Measurements from ENCODE around the gene NR2F1-AS1. TPM values are rescaled to one million over a fixed set of nuclear protein-coding genes. Genes with fewer than 3 reads are reported as not detected.

The NR2F1-AS1 gene
- total and polyA plus RNA-seq, 9 of the 15 experiments (the other 6 are each of a cell fraction or from before 2014, with no cell fraction given) = not detected

DNA sequence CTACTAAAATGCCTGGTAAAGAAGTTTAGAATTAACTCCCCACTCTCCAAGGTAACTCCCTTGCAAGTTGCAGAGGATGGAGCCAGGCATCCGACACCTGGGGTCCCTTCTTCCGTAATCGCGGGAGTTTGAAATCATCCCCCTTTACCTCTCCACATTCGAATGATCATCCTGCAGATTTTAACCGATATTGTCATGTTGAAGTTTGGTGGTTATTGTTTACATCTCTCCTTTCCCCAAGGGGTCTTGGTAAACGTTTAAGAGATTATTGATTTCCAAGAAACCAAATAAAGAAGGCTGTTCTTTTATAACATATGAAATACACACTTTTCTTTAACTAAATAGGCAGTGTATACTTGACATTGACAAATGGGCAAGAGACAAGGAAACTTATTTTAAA is 28.7 kb upstream of the NR2F1-AS1 start:
- ChIA-PET CTCF (ENCODE audit: low intra/inter-chr PET ratio) (no interaction called here), POLR2A (no interaction called here)
- intact Hi-C loops (cut with micrococcal nuclease) = loop anchor here (10.0 kb wide), 1 partner anchor 305 kb away; no protein-coding TSS in a partner anchor
- H3K4me2 ChIP-seq (ENCODE audit: insufficient read depth, low read length) = no peak overlapping the region
- WGBS (ENCODE audit: insufficient coverage, low coverage, missing lambda C conversion rate) = 1% methylated on average over 7 of the region's 7 CpGs
- H3K9me3 ChIP-seq (replicated peaks; ENCODE audit: control insufficient read depth, insufficient read depth, low read depth, low read length) = no peaks in the 10 kb centered on the region
- H3K9me1 ChIP-seq (ENCODE audit: control insufficient read depth, insufficient read depth, low read length) = no peaks in the 10 kb centered on the region
- no peak overlapping the region for H2AFZ ChIP-seq (ENCODE audit: low read depth, low read length)
- no peak overlapping the region for H3K27ac ChIP-seq (ENCODE audit: extremely low read depth, low read depth, low read length)
- FAIRE-seq (no peak), DNase-seq (ENCODE audit: extremely low read depth in 1 of 4, low spot score in 3 of 4) (no peak), ATAC-seq (no peak)
- no peaks in the 10 kb centered on the region for H3K79me2 ChIP-seq (ENCODE audit: control insufficient read depth, insufficient read depth, low read length)
- H3K4me3 ChIP-seq = no peak overlapping the region
- H3K9ac ChIP-seq (ENCODE audit: insufficient read depth in 1 of 2, low read depth in 2 of 2, low read length in 2 of 2) = no peak overlapping the region
- H3K36me3 ChIP-seq (ENCODE audit: control insufficient read depth, insufficient read depth, low read length) = no peaks in the 10 kb centered on the region
- H3K27me3 ChIP-seq (ENCODE audit: control insufficient read depth in 2 of 2, insufficient read depth in 2 of 2, low read length in 2 of 2) = peaks cover 3 to 6% of the 10 kb centered on the region in 2 experiments; a peak in 3 of 5 replicates
- no peaks in the 10 kb centered on the region for H4K20me1 ChIP-seq (replicated peaks; ENCODE audit: control insufficient read depth, insufficient read depth, low read length)
- BruUV-seq (replicated peaks) = no TSS peak
- no peaks in the 10 kb centered on the region for H3K4me1 ChIP-seq (replicated peaks in 1 of 2; ENCODE audit: control insufficient read depth in 2 of 2, insufficient read depth in 2 of 2, low read length in 2 of 2)
- in situ Hi-C loops (cut with MboI) = no loop called here
- TF ChIP-seq, protein P1, sequence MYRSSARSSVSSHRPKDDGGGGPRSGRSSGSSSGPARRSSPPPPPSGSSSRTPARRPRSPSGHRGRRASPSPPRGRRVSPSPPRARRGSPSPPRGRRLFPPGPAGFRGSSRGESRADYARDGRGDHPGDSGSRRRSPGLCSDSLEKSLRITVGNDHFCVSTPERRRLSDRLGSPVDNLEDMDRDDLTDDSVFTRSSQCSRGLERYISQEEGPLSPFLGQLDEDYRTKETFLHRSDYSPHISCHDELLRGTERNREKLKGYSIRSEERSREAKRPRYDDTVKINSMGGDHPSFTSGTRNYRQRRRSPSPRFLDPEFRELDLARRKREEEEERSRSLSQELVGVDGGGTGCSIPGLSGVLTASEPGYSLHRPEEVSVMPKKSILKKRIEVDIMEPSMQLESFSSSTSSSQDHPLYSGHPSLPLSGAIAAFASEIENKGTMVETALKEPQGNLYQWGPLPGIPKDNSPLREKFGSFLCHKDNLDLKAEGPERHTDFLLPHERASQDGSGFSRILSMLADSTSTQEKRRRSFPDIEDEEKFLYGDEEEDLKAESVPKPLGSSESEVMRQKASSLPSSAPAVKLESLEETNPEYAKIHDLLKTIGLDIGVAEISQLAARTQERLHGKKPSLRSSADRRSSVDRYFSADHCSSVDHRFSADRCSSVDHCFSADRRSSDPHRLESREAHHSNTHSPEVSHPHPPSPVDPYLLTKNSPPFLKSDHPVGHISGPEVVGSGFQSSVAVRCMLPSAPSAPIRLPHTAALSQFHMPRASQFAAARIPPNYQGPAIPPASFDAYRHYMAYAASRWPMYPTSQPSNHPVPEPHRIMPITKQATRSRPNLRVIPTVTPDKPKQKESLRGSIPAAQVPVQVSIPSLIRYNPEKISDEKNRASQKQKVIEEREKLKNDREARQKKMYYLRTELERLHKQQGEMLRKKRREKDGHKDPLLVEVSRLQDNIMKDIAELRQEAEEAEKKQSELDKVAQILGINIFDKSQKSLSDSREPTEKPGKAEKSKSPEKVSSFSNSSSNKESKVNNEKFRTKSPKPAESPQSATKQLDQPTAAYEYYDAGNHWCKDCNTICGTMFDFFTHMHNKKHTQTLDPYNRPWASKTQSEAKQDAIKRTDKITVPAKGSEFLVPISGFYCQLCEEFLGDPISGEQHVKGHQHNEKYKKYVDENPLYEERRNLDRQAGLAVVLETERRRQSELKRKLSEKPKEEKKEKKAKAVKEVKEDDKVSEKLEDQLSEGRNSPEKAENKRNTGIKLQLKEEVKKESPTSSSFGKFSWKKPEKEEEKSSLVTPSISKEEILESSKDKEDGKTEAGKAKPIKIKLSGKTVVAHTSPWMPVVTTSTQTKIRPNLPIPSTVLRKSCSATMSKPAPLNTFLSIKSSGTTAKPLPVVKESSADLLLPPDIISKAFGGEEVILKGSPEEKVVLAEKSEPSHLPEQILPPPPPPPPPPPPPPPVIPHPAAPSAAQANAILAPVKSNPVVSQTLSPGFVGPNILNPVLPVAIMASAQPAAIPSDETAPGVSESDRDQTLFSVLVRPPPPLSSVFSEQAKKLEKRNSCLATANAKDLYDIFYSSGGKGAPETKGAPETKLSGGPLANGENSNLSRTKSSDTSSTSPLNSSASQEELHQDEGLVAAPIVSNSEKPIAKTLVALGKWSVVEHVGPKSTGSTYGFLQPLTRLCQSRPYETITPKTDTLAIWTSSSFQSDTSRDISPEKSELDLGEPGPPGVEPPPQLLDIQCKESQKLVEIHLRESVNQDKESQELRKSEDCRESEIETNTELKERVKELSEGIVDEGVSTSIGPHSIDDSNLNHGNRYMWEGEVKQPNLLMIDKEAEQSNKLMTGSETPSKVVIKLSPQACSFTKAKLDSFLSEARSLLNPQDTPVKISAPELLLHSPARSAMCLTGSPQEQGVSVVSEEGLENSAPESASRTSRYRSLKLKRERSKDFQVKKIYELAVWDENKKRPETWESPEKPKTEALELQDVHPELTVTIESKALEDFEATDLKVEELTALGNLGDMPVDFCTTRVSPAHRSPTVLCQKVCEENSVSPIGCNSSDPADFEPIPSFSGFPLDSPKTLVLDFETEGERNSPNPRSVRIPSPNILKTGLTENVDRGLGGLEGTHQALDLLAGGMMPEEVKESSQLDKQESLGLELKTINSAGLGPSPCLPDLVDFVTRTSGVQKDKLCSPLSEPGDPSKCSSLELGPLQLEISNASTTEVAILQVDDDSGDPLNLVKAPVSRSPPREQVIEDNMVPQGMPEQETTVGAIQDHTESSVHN (IDR thresholded peaks at IDR 0.05; ENCODE audit: borderline replicate concordance in 1 of 2, low read depth in 1 of 2) = no peak
- TF ChIP-seq, protein P2, sequence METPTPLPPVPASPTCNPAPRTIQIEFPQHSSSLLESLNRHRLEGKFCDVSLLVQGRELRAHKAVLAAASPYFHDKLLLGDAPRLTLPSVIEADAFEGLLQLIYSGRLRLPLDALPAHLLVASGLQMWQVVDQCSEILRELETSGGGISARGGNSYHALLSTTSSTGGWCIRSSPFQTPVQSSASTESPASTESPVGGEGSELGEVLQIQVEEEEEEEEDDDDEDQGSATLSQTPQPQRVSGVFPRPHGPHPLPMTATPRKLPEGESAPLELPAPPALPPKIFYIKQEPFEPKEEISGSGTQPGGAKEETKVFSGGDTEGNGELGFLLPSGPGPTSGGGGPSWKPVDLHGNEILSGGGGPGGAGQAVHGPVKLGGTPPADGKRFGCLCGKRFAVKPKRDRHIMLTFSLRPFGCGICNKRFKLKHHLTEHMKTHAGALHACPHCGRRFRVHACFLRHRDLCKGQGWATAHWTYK (CRISPR knock-in tag; IDR thresholded peaks at IDR 0.05) = no peak
- TF ChIP-seq, protein P3, sequence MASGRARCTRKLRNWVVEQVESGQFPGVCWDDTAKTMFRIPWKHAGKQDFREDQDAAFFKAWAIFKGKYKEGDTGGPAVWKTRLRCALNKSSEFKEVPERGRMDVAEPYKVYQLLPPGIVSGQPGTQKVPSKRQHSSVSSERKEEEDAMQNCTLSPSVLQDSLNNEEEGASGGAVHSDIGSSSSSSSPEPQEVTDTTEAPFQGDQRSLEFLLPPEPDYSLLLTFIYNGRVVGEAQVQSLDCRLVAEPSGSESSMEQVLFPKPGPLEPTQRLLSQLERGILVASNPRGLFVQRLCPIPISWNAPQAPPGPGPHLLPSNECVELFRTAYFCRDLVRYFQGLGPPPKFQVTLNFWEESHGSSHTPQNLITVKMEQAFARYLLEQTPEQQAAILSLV (tag; IDR thresholded peaks at IDR 0.05) = no peak
- TF ChIP-seq, protein P4, sequence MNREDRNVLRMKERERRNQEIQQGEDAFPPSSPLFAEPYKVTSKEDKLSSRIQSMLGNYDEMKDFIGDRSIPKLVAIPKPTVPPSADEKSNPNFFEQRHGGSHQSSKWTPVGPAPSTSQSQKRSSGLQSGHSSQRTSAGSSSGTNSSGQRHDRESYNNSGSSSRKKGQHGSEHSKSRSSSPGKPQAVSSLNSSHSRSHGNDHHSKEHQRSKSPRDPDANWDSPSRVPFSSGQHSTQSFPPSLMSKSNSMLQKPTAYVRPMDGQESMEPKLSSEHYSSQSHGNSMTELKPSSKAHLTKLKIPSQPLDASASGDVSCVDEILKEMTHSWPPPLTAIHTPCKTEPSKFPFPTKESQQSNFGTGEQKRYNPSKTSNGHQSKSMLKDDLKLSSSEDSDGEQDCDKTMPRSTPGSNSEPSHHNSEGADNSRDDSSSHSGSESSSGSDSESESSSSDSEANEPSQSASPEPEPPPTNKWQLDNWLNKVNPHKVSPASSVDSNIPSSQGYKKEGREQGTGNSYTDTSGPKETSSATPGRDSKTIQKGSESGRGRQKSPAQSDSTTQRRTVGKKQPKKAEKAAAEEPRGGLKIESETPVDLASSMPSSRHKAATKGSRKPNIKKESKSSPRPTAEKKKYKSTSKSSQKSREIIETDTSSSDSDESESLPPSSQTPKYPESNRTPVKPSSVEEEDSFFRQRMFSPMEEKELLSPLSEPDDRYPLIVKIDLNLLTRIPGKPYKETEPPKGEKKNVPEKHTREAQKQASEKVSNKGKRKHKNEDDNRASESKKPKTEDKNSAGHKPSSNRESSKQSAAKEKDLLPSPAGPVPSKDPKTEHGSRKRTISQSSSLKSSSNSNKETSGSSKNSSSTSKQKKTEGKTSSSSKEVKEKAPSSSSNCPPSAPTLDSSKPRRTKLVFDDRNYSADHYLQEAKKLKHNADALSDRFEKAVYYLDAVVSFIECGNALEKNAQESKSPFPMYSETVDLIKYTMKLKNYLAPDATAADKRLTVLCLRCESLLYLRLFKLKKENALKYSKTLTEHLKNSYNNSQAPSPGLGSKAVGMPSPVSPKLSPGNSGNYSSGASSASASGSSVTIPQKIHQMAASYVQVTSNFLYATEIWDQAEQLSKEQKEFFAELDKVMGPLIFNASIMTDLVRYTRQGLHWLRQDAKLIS (CRISPR knock-in tag; IDR thresholded peaks at IDR 0.05) = no peak
- TF ChIP-seq, protein P5, sequence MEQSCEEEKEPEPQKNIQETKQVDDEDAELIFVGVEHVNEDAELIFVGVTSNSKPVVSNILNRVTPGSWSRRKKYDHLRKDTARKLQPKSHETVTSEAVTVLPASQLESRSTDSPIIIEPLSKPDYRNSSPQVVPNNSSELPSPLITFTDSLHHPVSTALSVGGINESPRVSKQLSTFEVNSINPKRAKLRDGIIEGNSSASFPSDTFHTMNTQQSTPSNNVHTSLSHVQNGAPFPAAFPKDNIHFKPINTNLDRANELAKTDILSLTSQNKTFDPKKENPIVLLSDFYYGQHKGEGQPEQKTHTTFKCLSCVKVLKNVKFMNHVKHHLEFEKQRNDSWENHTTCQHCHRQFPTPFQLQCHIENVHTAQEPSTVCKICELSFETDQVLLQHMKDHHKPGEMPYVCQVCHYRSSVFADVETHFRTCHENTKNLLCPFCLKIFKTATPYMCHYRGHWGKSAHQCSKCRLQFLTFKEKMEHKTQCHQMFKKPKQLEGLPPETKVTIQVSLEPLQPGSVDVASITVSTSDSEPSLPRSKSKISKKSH (CRISPR knock-in tag; IDR thresholded peaks at IDR 0.05) = no peak

All from K562 (cell line).